Measurements from ENCODE around the gene ERVMER34-1.

GRCh38 chr4:52780206-52780605 is 29.0 kb upstream of the ERVMER34-1 start:
- TF ChIP-seq POLR2AphosphoS5 (IDR thresholded peaks at IDR 0.05; ENCODE audit: insufficient read depth, low read depth, low read length) (no peak), CTCF (IDR thresholded peaks at IDR 0.05; ENCODE audit: extremely low read depth in 1 of 2, insufficient read depth in 1 of 2, low read depth in 1 of 2, low read length in 2 of 2) (no peak), POLR2A (IDR thresholded peaks at IDR 0.05; ENCODE audit: low read depth, low read length) (no peak), EZH2 (IDR thresholded peaks at IDR 0.05; ENCODE audit: borderline replicate concordance, low read depth, low read length, severe bottlenecking) (no peak), MAX (IDR thresholded peaks at IDR 0.05; ENCODE audit: insufficient read depth, insufficient read length) (no peak), FOS (IDR thresholded peaks at IDR 0.05; ENCODE audit: borderline replicate concordance, insufficient read depth, low read length) (no peak), MYC (IDR thresholded peaks at IDR 0.05; ENCODE audit: low read depth, low read length) (no peak), JUN (IDR thresholded peaks at IDR 0.05; ENCODE audit: borderline replicate concordance, insufficient read depth, insufficient read length, low read depth) (no peak)

All from endothelial cell of umbilical vein (primary cell).